NCI-H446 treated with DMSO at 0.1 percent for 48 hours (cell line): ENCODE measurements around the gene IRF7.

Experiments
- DNase-seq: peaks from one replicate; lab custom pipeline; 2025; lab: John Stamatoyannopoulos, UW

Gene IRF7

GRCh38 chr11:640021-640706 lies 24.4 kb upstream of the IRF7 start:
- no peak for DNase-seq

- no peak for DNase-seq
These were observed 23.7 kb upstream of the IRF7 start for GRCh38 chr11:639332-639955.

GRCh38 chr11:638631-639331 lies 23.0 kb upstream of the IRF7 start:
- DNase-seq, result no peak

DNA sequence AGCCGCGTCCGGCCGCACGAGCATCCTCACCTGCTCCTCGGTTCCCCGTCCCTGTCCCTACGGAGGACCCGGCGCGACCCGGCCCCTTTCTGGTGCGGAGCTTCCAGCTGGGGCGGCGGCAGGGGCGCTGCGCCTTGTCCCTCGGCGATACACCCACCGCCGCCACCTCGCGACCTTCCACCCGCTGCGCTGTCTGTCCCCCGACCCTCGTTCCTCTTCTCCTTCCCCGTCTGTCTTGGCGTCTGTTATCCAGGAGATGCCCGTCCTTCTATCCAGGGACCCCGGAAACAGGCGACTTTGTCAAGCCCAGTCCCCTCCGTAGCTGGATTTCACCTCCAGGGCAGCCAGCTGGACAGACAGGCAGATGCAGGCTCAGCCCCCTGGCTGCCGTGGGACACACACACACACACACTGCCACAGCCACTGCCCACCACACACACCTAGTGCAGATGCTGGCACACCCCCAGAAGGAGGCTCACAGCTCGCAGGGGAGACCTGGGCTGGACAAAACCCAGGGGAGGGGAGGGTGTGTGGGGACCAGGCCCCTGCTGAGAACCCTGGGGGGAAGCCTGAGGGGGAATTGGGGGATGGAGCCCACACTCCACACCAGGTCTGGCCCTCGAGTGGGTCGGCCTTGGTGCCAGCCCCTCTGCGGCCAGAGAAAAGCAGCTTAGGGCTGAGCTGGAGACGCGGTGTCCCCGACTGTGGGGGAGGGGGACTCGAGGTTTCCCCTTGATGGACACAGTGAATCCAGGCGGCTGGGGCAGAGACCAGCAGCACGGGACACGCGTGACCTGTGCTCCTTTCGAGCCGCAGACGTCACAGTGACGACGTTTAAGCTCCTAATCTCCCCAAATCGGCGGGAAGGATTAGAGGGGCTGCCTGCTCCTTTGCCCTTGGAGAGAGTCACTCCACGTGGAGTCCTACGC lies 22.1 kb upstream of the IRF7 start:
- DNase-seq, result no peak

- DNase-seq, result no peak
These were observed 21.5 kb upstream of the IRF7 start for GRCh38 chr11:637333-637592.

GRCh38 chr11:636511-637332 lies 21.0 kb upstream of the IRF7 start, which contains the start of gene DRD4:
Gene DRD4 (plus strand): TSS chr11:637269. CDS start chr11:637305, 36 bp downstream.
- no peak for DNase-seq

DNA sequence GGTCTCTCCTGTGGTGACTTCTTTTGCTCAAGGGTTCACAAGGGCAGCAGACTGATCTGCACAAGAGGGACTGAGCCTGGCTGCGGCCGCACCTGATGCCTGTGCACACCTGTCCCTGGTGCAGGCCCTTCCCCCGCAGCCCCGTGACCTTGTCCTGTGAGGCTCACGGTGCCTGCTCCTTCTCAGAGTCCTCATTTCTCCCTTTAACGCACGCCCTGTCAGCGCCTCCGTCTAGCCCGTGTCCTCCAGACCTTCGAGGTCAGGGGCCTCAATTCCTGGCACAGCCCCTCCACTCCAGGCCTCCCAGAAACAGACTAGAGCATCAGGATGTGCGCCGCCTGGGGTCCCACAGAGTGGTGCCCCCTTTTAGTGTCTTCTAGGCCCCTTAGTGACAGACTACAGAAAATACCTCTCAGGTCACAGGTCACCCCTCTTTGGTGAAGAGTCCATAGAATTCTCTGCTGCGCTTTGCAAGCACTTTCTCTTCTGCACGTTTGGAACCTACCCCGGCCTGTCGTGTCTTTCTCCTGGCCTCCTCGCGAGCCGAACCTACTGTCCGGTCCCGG lies 20.3 kb upstream of the IRF7 start:
- DNase-seq, result no peak

GRCh38 chr11:630871-631270 lies 15.1 kb upstream of the IRF7 start:
- no peak for DNase-seq

GRCh38 chr11:629237-629583 lies 13.5 kb upstream of the IRF7 start:
- no peak for DNase-seq

DNA sequence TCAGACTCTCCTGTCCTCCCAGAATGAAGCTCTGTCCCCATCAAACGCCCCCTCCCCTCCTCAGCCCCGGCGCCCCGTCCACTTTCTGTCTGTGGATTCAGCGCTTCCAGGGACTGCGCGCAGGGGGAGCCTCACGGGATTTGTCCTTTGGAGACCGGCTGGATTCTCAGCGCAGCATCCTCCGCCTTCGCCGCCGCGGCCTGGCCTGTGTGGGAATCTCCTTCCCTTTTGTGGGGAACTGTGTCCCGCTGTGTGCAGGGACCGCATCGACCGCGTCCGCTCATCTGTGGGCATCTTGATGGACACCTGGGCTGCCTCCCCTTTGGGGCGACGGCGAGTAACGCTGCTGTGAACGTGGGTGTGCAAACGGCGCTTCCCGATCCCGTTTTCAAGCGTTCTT lies 12.3 kb upstream of the IRF7 start:
- DNase-seq, result no peak

GRCh38 chr11:627308-627576 lies 11.5 kb upstream of the IRF7 start:
- no peak for DNase-seq

DNA sequence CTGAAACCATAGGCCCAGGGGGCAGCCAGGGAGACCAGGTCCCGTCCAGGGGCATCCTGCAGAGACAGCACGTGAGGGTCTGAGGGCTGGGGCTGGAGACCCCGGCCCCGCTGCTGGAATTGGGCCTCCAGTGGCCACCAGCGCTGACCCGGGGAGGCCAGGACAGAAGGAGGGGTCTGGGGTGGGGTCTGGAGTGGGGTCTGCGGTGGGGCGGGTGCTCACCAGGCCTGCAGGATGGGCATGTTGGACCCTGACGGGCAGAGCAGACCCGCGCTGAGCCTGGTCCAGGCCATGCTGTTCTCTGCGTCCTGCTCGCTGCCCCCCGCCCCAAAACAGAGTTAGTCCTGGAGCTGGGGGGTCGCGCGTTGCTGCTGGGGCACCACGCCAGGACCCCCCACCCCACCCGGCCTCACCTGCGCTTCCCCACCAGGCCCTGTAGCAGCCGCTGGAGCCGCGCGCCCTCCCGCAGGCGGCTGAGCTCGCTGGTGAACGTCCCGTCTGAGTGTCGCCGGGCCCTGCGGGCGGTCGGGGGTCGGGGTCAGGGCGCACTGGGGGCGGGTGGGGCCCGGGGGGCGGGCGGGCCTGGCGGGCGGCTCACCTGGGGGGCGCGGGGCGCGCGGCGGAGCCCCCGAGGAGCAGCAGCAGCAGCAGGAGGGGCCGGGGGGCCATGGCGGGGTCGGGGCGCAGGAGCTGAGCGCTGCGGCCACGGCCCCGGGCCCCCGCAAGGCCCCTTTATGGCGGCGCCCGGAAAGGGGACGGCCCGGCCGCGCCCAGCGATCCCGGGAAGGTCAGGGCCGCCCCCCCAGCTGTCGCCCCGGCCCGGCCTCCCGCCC lies 10.9 kb upstream of the IRF7 start, which contains the start of gene SCT:
TSS of gene SCT (minus strand) at position 707 of the 833 bp plus-strand sequence. CDS start at position 669, 38 bp downstream.
- DNase-seq, result no peak

DNA sequence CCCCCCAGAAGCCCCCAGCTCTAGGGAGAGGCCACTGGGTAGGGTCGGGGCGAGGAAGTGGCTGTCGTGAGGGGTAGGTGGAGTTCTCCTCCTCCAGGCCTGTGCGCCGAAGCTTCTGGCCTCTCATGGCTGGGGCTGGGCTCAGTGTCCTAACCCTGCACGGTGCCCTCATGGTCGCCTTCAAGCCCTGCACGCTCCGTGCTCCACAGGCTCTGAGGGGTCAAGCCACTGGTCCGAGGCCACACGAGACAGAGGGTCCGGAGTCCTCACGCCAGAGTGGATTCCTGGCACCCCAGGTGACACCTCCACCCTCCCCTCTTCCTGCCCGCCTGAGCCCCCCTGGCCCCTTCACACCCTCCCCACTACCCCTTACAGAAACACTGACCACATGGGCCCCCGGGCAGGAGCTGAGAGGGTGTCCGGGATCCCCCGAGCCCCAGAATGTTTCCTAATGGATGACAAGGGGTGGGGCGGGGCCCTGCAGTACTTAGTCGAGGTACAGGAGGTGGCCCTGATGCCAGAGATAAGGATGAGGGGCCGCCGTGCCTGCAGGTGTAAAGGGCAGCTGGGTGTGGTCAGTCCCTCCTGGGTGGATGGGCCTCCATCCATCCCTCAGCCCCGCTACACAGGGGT lies 10.0 kb upstream of the IRF7 start:
- DNase-seq, result no peak

DNA sequence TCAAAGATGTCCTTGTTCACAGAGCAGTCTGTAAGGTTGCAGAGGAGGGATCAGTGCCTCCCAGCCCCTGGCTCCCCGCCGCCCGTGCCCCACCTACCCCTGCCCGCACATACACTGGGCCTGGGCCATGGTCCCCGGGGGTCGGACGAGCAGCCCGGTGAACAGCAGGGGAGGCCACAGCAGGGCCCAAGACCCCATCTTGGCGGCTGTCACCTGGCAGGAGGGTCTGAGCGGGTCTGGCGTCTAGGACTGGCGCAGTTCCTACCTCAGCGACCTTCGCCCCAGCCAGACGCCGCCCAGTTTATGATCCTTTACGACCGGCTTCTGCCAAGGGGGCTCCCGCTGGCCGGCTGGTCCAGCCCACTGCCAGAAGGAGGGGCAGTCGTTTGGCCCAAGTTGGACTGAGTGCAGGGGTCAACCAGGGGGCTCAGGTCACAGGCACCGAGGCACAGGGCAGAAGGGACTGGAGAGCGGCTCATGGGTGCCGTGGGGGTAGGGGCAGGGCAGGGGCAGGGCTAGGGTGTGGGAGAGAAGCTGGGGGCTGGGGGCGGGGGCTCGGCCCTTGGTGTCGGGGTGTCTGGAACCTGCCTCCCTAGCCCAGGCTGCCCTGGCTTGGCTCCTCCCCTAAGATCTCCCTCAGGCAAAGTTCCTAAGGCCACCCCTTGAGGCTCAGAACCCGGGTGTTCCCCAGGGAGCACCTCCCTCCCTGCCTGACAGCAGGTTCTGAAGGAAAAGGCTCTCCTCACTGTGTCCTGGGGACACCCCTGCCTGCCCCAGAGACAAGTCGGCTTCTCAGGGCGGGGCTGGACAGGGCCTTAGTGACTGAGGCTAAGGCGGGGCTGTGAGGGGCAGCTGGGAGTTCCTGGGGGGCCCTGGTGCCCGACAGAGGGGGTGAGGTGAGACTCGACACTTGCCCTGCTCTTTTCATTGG lies 9.2 kb upstream of the IRF7 start, which contains the start of gene CDHR5:
TSS of gene CDHR5 (minus strand) at position 251 of the 931 bp plus-strand sequence. CDS start at position 198, 53 bp downstream.
- DNase-seq, result no peak

- no peak for DNase-seq
These were observed 8.4 kb upstream of the IRF7 start for GRCh38 chr11:623999-624704.

DNA sequence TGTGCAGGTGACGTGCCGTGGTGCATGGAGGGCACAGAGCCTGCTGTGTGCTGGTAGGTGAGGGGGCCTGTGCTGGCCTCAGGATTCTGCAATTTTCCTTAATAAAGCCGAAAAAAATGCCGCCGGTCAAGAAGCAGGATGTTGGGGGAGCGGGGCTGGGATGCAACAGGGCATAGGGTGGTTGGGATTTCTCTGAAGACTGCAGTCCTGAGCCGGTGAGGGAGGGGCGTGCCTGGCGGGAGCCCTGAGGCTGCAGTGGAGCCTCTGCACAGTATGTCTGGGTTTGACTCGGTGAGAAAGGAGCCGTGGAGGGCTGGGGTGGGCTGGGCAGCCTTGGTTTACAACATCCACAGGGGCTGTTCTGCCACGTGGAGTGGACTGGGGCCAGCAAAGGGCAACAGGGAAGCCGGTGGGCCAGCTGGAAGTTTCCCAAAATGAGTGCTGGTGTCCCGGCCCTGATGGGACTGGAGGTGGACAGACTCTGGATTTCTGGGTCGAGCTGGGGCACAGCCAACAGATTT lies 7.7 kb upstream of the IRF7 start:
- no peak for DNase-seq

GRCh38 chr11:621838-622237 lies 6.1 kb upstream of the IRF7 start:
- no peak for DNase-seq
